CD4-positive, alpha-beta T cell treated with Interleukin-1 beta for 1 hour (primary cell): ENCODE data around the gene DUSP9.
A peak's percentile ranks its signal among the peaks of the same experiment; 100 is the strongest.
"Not testable (repeated sequence)": the region's sequence is repeated elsewhere in the genome, so short reads cannot be mapped to it uniquely, and the experiment has no call there.

ENCODE experiments used
- DNase-seq, 2 donors: peaks; one replicate each; pipeline ENCODE4 v3.0.0-alpha.2; 2020 to 2022

DUSP9 gene, protein sequence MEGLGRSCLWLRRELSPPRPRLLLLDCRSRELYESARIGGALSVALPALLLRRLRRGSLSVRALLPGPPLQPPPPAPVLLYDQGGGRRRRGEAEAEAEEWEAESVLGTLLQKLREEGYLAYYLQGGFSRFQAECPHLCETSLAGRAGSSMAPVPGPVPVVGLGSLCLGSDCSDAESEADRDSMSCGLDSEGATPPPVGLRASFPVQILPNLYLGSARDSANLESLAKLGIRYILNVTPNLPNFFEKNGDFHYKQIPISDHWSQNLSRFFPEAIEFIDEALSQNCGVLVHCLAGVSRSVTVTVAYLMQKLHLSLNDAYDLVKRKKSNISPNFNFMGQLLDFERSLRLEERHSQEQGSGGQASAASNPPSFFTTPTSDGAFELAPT

DNA sequence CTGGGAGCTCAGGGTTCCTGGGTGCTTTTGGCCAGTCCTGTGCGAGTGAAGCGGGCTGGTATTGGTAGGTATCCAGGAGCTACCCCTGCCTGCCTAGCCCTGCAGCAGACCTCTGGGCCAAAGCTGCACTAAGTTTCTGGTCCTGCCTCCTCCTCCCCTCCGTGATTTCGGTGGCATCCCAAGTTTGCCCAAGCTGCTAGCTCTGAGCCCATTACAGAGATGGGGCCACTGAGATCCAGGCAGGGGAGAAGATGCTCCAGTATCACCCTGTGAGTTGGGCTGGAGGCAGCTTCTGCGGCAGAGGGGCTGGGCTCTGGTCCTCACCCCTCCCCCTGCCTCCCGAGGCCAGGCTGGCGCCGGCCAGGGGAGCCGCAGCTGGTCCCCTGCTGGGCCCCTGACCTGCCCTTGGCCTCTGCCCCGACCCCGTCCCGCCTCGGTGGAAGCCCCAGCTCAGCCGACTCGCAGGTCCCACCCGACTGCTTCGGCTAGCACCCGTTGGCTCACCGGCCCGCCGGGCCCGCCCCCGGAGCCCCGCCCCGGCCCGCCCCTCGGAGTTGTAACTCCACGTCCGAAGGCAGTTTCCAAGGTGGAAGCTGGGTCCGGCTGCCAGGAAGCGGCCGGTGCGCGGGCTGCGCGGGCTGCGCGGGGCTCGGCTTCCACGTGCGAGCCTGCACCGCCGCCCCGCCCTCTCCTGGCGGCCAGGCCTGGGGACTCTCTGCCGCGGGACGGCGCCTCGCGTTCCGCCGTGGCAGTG is at the start of gene DUSP9:
TSS of gene DUSP9 (plus strand) at position 584 of the 754 bp plus-strand sequence. CDS start 751 bp downstream, outside the sequence.
- no peak for DNase-seq

DNA sequence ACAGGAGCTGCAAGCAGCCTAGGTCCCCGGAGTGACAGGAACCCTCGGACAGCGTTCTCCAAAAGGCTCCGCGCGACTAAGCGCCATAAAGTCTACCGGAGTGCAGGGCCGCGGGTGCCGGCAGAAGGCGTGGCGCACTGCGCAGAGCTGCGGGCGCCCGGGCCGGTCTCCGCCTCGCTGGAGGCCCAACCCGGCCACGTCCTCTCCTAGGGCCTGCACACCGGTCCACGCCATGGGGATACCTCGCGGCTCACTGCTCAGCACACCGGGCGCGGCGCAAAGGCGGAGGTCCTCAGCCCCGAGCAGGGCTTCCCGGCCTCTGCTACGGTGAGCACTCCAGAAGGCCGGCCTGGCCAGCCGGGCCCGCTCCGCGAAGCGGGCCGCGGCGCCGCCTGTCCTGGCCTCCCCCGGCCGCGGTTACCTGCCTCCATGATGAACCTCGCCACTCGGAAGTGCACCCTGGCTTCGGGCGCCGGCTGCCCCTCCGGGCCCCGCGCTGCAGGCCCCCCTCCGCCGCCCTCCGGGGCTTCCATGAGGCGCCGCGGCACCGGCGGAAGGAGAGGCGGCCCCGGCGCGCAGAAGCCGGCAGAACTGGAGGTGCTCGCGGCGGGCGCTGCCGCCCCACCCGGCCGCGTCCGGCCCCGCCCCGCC is 48.3 kb upstream of the DUSP9 start, which contains the start of gene CCNQ:
TSS of gene CCNQ (minus strand) at position 599 of the 651 bp plus-strand sequence. CDS start at position 533, 66 bp downstream.
- DNase-seq, result peak in 1 of 2 donors; percentile 18

DNA sequence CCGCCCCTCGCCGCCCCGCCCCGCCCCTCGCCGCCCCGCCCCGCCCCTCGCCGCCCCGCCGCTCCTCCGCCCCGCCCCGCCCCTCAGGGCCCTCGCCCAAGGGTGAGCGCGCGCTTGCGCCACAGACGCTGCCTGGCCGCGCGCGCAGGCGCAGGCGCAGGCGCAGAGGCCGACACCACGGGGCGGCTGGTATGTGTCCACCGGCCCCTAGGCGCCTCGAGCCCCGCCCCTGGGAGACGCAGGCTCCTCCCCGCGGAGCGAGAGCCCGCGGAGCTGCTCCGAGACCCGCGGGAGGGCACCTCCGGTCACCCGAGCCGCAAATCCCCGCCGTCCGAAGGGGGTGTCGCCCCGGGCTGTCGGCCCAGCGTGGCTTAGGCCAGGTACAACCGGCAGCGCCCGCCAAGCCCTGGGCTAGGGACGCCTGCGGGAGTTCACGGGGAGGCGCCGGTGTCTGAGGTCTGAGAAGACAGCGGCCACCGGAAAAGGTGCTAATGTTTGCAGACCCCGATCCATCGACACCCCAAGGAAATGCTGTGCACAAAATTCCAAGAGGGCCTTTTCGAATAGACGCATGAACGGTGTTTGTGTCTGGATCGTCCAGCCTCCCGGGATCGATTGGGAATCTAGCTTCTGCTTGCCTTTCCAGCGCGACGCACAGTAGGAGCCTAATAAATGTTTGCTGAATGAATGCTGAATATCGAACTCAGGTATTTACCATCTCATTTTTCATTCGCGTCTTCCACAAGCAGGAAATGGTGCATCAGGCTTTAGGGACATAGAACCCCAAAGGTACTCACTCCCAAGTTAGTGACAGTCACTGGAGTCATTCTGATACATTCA is 47.6 kb upstream of the DUSP9 start:
- DNase-seq, result peak; percentile 91 to 93

DNA sequence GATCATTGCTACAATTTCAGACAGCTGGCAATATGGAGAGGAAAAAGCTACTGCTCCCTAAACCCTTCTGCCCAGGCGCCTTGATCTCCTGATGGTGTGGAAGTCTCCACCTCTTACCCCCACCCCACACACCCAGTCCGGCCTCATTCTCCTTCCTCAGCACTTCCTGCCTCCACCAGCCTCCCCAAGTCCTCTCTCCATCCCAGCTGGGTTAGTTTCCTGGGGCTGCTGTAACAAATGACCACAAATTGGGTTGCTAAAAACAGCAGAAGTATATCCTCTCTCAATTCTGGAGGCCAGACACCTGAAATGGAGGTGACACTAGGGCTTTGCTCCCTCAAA is 47.0 kb upstream of the DUSP9 start:
- DNase-seq, result peak in 1 of 2 donors; percentile 4

DNA sequence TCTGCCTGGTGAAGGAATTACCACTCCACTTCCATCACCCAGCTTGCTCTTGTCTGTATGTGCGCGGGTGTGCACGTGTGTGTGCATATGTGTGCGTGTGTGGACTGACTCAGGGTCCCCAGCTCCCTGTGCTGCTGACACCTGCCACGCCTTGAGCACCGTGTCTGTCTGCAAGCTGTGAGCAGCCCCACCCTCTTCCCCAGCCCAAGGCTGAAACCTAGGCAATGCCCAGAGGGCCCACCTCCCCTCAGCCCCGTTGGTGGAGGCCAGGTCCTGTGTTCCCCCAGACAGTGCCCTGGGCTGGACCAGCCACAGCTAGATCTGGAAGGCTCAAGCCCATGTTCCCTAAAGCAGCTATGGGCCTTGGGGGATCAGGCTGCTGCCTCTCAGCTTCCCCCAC is 46.1 kb upstream of the DUSP9 start:
- no peak for DNase-seq

DNA sequence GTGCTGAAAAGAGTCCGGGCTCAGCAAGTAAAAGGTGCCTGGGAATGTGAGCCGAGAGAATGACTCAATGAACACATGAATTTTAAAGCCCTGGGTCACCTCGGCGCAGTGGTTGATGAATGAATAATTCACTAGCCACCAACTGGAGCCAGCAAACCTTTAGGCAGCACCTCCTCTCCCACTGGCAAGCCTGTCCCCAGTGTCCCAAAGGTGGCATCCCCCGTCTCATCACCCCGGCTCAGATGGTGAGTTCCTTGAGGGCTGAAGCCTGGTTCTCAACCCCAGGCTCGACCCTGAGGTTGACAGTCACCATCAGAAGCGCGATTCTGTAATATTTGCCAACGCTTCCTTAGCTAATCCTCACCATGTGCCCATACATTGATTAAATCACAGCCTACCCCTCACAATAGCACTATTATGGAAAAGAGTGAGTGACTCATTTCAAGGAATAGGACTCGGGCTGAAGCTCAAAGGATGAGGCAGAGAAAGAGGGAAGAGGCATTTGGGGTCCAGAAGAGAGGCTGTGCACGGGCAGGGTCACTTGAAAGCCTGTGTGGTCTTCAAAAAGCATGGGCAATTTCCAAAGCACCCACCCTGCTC is 45.4 kb upstream of the DUSP9 start:
- DNase-seq, result no peak

DNA sequence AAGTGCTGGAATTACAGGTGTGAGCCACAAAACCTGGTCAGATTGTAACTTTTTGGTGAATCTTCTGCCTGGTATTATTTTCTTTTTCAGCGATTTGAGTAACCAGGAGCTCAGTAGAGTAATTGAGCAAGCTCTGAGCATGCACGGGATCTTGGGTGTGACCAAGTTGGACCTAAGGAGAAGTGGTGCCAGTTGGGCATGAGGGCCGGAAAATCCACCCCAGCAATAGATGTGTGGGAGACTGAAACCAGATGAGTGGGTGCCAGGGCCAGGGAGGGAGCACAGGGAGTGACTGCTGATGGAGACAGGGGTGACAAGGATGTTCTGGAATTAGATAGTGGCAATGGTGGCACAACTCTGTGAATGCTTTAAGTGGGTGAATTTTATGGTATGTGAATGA is 44.4 kb upstream of the DUSP9 start:
- no peak for DNase-seq

DNA sequence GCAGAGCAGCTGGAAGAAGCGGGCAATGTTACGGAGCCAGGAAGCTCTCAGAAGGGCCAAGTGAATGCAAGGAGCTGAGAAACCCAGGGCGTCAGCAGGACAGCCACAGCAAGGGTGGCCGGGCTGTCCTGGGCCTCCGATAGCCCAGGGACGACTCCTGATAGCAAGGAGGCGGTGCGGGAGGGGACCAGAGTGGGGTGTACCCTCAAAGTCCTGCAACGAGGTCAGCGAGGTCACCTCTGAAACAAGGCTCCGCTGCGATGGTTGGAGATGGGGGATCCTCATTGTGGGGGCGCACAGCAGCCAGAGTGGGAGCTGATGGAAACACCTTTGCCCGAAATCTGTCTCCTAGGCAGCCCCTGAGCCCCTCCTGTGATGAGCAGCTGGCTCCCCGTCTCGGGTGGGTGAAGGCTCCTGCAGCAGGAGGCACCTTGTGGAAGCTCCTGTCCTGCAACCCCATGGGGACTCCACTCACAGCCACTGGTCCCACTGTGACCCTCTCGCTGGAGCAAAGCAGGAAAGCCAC is 43.8 kb upstream of the DUSP9 start:
- no peak for DNase-seq

DNA sequence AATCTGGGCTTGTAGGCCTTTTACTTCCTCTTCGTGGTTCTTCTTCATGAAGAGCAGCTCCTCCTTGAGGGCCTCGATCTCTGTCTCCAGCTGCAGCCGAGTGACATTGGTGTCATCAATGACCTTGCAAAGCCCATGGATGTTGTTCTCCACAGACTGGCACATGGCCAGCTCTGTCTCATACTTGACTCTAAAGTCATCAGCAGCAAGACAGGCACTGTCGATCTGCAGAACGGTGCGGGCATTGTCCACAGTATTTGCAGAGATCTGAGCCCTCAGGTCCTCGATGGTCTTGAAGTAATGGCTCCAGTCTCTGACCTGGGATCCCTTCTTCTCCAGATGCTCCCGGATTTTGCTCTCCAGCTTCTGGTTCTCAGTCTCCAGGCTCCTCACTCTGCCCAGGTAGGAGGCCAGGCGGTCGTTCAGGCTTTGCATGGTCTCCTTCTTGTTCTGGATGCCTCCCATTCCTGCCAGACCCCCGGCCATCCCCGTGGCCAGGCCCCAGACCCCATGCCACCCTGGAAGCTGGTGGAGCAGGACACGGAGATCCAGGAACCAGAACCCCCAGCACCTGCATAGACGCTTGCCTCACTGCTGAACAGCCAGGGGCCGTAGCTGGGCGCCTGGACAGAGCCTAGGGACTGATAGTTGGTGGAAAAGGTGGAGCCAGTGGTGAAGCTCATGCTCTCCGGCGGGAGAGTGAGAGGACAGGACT is 42.2 kb upstream of the DUSP9 start:
- DNase-seq, result not testable (repeated sequence)

DNA sequence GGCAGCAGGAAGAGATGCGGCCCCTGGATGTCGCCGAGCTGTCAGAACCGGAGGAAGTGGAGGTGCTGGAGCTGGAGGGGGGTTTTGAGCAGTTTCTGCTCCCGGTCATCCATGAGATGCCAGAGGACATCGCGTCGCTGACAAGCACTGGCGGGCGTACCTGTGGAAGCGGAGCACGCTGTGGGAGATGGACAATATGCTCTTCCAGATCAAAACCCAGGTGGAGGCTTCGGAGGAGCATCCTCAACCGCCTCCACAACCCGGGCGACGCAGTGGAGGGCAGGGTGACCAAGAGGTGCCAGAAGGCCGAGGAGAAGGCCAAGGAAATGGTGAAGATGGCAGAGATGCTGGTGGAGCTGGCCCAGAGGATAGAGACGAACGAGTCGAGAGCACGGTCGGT is 40.5 kb upstream of the DUSP9 start:
- DNase-seq, result no peak

DNA sequence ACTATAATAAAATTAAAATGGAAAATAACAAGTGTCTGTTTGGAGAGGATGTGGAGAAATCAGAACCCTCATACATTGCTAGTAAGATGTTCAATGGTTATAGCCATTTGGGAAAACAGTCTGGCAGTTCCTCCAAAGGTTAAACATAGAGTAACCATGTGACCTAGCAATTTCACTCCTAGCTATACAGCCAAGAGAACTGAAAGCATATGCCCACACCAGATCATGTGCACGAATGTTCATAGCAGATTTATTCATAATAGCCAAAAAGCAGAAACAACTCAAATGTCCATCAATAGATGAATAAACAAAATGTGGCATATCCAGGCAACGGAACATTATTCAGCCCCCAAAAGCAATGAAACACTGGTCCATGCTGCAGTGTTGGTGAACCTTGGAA is 38.6 kb upstream of the DUSP9 start:
- no peak for DNase-seq

DNA sequence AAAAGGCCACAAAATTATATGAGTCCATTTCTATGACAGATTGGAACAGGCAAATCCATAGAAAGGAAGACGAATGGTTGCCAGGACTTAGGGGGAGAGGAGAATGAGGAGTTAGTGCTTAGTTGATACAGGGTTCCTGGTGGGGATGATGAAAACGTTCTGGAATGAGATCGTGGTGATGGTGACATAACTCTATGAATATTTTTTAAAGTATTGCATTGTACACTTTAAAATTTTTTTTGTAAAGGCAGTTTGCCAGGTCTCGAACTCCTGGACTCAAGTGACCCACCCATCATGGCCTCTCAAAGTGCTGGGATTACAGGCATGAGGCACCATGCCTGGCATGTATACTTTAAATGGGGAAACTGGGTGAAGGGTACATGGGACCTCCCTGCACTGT is 38.2 kb upstream of the DUSP9 start:
- no peak for DNase-seq

DNA sequence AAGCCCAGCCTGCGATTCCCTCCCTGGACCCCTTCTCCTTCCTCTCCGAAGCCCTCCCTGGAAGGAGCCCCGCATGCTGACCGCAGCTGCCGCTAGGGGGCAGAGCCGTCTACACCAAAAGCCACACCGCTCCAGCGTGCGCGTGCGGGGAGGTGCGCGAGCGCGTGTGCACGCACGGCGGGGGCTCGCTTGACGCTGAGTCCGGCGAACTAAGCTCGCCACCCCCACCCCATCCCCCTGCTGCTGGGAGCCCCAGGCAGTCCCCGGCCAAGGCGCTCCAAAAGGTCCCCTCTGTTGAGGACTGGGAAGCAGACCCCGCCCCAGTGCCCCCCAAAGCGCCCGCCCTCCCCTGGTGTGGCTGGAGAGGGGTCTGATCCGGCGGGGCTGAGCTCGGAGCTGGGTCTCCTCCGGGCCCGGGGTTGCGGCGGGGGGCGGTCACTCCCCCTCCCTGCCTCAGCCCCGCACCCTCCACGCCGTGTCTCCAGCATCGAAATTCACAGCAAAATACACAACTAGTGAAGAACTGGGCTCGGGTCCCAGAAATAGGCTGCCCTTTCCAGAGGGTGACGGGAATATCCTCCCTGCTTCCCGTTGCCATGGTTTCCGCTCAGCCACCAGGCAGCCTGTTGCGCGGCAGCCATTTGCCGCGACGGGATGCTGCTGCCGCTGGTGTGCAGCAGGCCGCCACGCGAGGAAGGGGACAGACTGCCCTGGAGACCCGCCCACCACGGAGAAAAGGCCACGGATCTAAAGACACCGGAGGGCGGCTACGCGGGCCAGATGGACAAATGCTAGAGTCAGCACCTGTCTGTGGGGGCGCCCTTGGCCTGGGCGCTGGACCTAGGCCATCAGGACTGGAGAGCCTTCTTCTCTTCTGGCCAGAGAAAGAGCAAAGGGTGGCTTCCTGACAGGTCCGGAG is 36.8 kb upstream of the DUSP9 start:
- DNase-seq, result peak; percentile 76 to 78

DNA sequence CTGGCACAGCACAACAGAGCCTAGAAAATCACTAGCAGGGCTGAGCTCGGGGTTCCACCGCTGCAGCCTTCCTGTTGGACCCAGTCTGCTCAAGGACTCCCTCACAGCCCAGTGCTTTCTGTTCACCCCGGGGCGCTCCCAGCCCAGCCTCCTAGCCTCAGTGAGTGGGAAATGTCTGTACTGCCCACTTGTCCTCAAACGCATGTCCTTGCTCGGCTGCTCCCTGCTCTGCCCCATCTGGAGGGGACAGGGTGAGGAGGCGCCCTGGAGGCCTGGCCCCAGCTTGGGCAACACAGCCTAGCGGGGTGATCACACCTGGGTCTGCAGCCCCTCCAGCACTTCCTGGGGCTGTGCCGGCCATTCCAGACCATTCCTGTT is 36.2 kb upstream of the DUSP9 start:
- no peak for DNase-seq

DNA sequence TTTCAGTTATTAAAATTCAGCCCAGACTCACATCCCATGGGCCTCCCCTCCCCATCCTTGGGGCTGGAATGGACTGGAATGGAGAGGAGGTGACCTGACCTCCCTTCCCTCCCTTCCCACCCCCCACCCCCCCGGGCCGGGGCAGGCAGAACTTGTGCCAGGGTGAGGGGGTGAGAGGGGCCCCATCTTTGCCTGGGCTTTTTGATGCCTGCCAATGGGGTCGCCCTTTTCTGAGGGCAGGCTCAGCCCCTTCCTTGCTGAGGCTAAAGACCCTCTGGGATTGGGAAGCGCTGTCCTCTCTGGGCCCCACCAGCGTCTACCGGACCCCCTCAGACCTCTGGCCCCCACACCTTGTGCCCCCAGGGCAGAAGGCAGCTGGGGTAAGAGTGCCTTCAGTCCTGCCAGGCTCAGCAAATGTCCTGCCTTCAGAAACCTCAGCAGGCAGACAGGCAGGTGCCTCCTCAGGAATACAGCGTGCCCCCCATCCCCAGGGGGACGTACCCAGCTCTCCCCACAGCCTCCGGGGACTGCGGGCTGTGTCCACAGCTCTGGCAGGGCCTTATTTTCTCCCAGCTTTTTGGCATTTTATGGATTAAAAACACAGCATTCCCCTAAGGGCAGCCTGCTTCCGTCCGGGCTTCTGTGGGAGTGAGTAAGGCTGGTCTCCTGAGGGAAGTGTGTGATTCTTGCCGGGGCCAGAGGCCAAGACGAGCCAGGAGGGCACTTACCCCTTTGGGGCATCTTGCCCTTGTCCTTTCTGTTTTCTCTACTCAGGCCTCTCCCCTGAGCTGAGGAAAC is 35.5 kb upstream of the DUSP9 start:
- no peak for DNase-seq

DNA sequence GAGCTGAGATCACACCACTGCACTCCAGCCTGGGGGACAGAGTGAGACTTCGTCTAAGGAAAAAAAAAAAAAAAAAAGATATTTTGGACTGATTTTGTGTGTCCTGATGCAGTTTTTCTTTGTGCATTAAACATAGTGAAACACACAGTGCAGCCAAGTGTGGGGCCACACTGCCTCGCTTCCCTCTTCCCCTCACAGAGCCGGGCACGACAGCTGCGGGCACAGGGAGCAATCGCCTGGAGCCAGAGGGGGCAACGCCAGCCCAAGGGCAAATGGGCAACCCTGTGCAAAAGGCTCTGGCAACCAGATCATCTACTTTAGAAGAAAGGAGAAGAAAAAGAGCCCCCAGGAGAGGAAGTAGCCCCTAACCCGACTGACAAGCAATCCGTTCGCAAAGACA is 34.6 kb upstream of the DUSP9 start:
- no peak for DNase-seq

DNA sequence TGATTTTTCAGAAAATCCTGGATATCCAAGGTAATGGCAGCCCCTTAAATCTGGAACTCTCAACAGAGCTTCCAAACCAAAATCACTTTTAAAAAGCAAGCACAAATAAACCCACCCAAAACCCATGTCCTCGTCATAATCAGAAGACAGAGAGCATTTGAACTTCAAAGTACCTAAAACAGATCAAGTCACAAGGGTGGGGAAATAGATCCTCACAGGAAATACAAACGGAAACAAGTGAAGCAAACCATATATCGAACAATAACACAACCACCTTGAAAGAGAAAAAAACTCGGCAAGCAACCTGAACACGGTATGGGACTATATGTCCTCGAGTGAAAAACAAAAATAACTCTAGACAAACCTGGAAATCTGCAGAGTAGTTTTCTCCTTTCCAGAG is 32.2 kb upstream of the DUSP9 start:
- DNase-seq, result peak in 1 of 2 donors; percentile 8

DNA sequence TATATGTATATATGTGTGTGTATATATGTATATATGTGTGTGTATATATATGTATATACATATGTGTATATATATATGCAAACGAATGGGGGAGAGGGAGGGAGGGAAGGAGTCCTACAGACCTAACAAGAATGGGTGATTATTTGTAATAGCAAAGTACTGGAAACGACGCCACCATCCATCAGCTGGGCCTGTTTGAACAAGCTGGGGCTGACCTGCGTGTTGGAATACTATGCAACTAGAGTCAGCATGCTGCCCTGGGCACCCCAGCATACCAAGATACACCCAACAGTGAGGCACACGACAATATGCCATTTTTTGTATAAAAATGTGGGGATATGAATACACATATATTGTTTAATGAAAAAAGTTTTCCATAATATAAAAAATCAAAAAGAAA is 26.4 kb upstream of the DUSP9 start:
- DNase-seq, result no peak

DNA sequence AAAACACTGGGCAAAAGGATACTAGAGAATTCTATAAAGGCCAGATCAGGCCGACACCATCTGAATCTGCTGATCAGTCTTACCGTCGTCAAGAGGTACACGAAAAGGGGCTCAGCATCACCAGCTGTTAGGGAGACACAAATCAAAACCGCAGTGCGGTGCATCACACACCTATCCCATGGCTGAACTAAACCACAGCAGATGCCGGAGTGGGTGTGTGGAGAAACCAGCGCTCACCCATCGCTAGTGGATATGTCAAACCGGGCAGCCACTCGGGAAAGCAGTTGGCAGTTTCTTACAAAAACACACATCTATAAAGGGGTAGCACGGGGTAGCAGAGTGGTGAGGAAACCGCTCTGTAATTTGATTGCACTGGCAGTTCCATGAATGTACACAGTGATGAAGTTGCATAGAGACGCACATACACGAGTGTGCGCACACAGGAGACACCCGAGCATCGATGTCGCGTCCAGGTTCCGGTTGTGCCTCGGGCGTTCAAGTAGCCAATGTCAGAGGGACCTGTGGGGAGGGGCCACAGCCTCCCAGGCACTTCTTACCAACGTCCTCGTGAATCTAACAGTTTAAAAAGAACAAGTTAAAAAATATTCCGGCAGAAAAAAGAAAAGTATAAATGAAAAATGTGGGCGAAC is 24.9 kb upstream of the DUSP9 start:
- no peak for DNase-seq
